GM12878 (cell line): Measurements from ENCODE around the gene RGS12. TPM values are rescaled to one million over a fixed set of nuclear protein-coding genes. Genes with fewer than 3 reads are reported as not detected.

ENCODE experiments used
- ATAC-seq: fragments of 200-7000 bp; cut with Tn5 transposase; 3 replicates; pipeline ENCODE4 v1.9.1; 2020; ENCODE audit warnings: mild to moderate bottlenecking, moderate library complexity
- BruUV-seq: library from RNA; stranded (reverse); fragments of 400-500 nt; replicated peaks from 2 replicates; lab custom pipeline; 2021; lab: Mats Ljungman, UMichigan
- CTCF ChIA-PET: fragments of 300-600 bp; sonication (Branson Sonifier 250); formaldehyde crosslinking; extraction: SDS; loops from one replicate; lab custom pipeline; 2021; ENCODE audit warnings: inconsistent platforms; lab: Yijun Ruan, JAX
- POLR2A ChIA-PET: fragments of 350-600 bp; formaldehyde crosslinking; extraction: SDS; loops from one replicate; lab custom pipeline; 2021; ENCODE audit warnings: inconsistent platforms; lab: Charles Lee
- RAD21 ChIA-PET: fragments of 300-600 bp; sonication (Branson Sonifier 250); formaldehyde crosslinking; loops from one replicate; lab custom pipeline; 2023; ENCODE audit warnings: antibody characterized with exemption; ENCODE audit not compliant: unreplicated experiment; lab: Charles Lee
- SMC1A ChIA-PET: fragments of 300-600 bp; sonication (Branson Sonifier 250); formaldehyde crosslinking; loops from one replicate; lab custom pipeline; 2023; ENCODE audit not compliant: unreplicated experiment, uncharacterized antibody; lab: Charles Lee
- DNase-seq: peaks from one replicate; pipeline ENCODE4 v3.0.0-alpha.2; 2011; ENCODE audit warnings: low read depth, low spot score
- FAIRE-seq: peaks from 3 replicates; lab custom pipeline; 2011; peaks lifted over from hg19 to GRCh38; lab: Jason Lieb, UNC
- H2AFZ ChIP-seq: 2 replicates; pipeline ENCODE4 v1.6.0; 2011; ENCODE audit warnings: low read depth, low read length, control low read depth; ENCODE audit not compliant: control insufficient read depth
- H3K27ac ChIP-seq: 2 replicates; pipeline ENCODE4 v1.5.1; 2011; ENCODE audit warnings: control low read depth; ENCODE audit not compliant: control insufficient read depth, insufficient read depth
- H3K27me3 ChIP-seq, 2 experiments: replicated peaks in 1 of 2; 2 replicates each; pipeline versions ENCODE4 v1.6.0 to v1.6.1; 2011; ENCODE audit warnings: low read length in 1 of 2; ENCODE audit not compliant: control insufficient read depth in 2 of 2, insufficient read depth in 2 of 2
- H3K36me3 ChIP-seq, 2 experiments: 2 replicates each; pipeline ENCODE4 v1.5.1; 2011; ENCODE audit warnings: low read length in 1 of 2; ENCODE audit not compliant: control insufficient read depth in 2 of 2, insufficient read depth in 2 of 2
- H3K4me1 ChIP-seq: 2 replicates; pipeline ENCODE4 v1.6.1; 2011; ENCODE audit warnings: mild to moderate bottlenecking, low read length, moderate library complexity, mixed read lengths; ENCODE audit not compliant: control insufficient read depth, insufficient read depth
- H3K4me2 ChIP-seq: 2 replicates; pipeline ENCODE4 v1.6.0; 2011; ENCODE audit warnings: control low read depth; ENCODE audit not compliant: control insufficient read depth, insufficient read depth
- H3K4me3 ChIP-seq: fragments of 200-600 bp; sonication (generic); 2 replicates; pipeline ENCODE4 v1.5.1; 2016
- H3K79me2 ChIP-seq: 2 replicates; pipeline ENCODE4 v1.6.0; 2011; ENCODE audit warnings: low read length; ENCODE audit not compliant: control insufficient read depth, insufficient read depth
- H3K9ac ChIP-seq: 2 replicates; pipeline ENCODE4 v1.8.0; 2011; ENCODE audit warnings: low read length, control low read depth, mixed read lengths; ENCODE audit not compliant: control insufficient read depth, insufficient read depth
- H3K9me3 ChIP-seq: replicated peaks from 3 replicates; pipeline ENCODE4 v1.5.1; 2011; ENCODE audit warnings: mild to moderate bottlenecking, low read length; ENCODE audit not compliant: control insufficient read depth, insufficient read depth
- H4K20me1 ChIP-seq: 2 replicates; pipeline ENCODE4 v1.6.0; 2011; ENCODE audit not compliant: control insufficient read depth, insufficient read depth
- GABPA ChIP-seq: IDR thresholded peaks from 2 replicates; pipeline ENCODE4 v1.6.1; 2014; ENCODE audit warnings: antibody characterized with exemption, low read depth, mild to moderate bottlenecking, inconsistent platforms
- MYB ChIP-seq: fragments of 150-350 bp; IDR thresholded peaks from 2 replicates; pipeline ENCODE4 v1.6.1; 2014; ENCODE audit warnings: mild to moderate bottlenecking, low read depth, low read length, borderline replicate concordance
- RAD51 ChIP-seq: fragments of 450-650 bp; IDR thresholded peaks from 2 replicates; pipeline ENCODE4 v1.6.1; 2016; ENCODE audit warnings: moderate library complexity, mild to moderate bottlenecking, inconsistent platforms
- RFX5 ChIP-seq: IDR thresholded peaks from 2 replicates; pipeline ENCODE4 v1.6.1; 2011; ENCODE audit warnings: low read depth, low read length, improper control_type of control experiment
- TAF1 ChIP-seq: IDR thresholded peaks from 2 replicates; pipeline ENCODE4 v1.6.1; 2011; ENCODE audit warnings: mild to moderate bottlenecking, low read depth, low read length, borderline replicate concordance
- ZNF274 ChIP-seq: IDR thresholded peaks from one replicate; pipeline ENCODE4 v1.8.0; 2011; ENCODE audit not compliant: insufficient read length, insufficient read depth
- WGBS: methylation state at CpG from one replicate; pipeline ENCODE4 v1.1.6; 2016; ENCODE audit warnings: low lambda C conversion rate; ENCODE audit not compliant: insufficient replicate concordance, insufficient coverage; ENCODE audit errors: missing lambda C conversion rate; 5-methylcytosine and 5-hydroxymethylcytosine counted together
- in situ Hi-C: fragments of 300-500 bp; cut with MboI; formaldehyde crosslinking; loops from 9 replicates; pipeline ENCODE4 v1.14.3; 2018; ENCODE audit warnings: mixed read lengths
- intact Hi-C: fragments of 100-400 bp; cut with micrococcal nuclease; formaldehyde crosslinking; loops from one replicate; pipeline ENCODE4 v1.14.2; 2022; ENCODE audit not compliant: unreplicated experiment
- polyA plus RNA-seq, 11 experiments: library from polyadenylated mRNA; depleted of rRNA in 4 of 11; unstranded in 6 of 11; stranded (reverse) in 5 of 11; fragments of >200 nt; fragmentation: Nextera tagmentation in 4 of 11; fragmentation: Illumina TruSeq in 1 of 11; extraction: Ambion mirVana in 4 of 11; extraction: Trizol in 1 of 11; gene quantifications; 1 replicate in 1 of 11; 2 replicates in 10 of 11; pipeline versions ENCODE4 v1.2.1 to v1.2.3, GENCODE V29; 2011 to 2016; ENCODE audit warnings: inconsistent platforms in 2 of 11, missing spikeins in 2 of 11, low read depth in 1 of 11
- total RNA-seq, 4 experiments: library from RNA; depleted of rRNA in 3 of 4; stranded (reverse); fragments of >200 nt in 3 of 4; fragmentation: Illumina TruSeq in 1 of 4; extraction: Trizol in 1 of 4; gene quantifications; 2 replicates each; pipeline versions ENCODE4 v1.2.1 to v1.2.3, GENCODE V29; 2013 to 2021
- TF ChIP-seq, protein P1 (sequence below): fragments of 450-650 bp; IDR thresholded peaks from 2 replicates; pipeline ENCODE4 v1.6.1; 2017; ENCODE audit warnings: low read depth, mild to moderate bottlenecking, moderate library complexity
- TF ChIP-seq, protein P2 (sequence below): fragments of 450-650 bp; conservative IDR thresholded peaks from 2 replicates; pipeline ENCODE4 v1.6.1; 2017; ENCODE audit warnings: mild to moderate bottlenecking, moderate library complexity

RGS12 gene
- total and polyA plus RNA-seq, 10 of the 15 experiments (the other 5 are each of a cell fraction or from before 2014, with no cell fraction given), result 0.02 to 2.2 (median 0.73) TPM

DNA sequence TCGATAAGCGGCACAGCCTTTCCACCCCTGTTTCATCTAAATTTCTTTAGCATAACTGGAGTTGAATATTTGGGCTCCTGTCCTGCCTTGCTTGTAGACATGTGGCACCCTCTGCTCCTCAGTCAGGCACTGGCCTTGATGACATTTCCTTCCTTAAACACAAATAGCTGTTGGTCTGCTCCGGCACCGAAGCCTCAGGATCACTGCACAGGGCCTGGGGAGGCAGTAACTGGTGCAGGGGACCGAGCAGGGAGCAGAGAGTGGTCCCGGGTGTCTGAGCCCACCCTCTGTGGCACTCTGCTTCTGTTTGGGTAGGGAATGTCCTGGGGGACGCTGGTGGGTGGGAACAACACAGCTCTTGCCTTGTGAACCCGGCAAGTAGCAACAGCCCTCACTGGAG, 13.6 kb downstream of the RGS12 start (continued):
- TF ChIP-seq, protein P1, sequence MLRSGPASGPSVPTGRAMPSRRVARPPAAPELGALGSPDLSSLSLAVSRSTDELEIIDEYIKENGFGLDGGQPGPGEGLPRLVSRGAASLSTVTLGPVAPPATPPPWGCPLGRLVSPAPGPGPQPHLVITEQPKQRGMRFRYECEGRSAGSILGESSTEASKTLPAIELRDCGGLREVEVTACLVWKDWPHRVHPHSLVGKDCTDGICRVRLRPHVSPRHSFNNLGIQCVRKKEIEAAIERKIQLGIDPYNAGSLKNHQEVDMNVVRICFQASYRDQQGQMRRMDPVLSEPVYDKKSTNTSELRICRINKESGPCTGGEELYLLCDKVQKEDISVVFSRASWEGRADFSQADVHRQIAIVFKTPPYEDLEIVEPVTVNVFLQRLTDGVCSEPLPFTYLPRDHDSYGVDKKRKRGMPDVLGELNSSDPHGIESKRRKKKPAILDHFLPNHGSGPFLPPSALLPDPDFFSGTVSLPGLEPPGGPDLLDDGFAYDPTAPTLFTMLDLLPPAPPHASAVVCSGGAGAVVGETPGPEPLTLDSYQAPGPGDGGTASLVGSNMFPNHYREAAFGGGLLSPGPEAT, result no peak
- no peak for TF ChIP-seq MYB

DNA sequence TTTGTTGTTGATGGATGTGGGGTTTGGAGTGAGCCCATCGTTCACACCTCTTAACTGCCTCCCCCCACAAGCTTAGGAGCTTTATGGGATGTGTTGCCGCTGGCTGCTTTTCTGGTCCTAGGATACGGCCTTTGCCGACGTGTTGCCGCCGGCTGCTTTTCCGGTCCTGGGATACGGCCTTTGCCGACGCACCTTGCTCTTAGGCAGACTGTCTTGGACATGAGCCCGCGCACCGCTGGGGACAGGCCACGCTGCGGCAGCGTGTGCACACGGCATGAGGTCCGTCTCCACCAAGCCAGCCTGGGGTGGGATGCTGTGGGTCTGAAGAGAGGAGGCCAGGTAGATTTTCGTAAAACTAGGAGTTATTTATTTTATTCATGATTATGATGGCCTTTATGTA, 14.2 kb downstream of the RGS12 start:
- Histone ChIP-seq H4K20me1 (no peaks in the 10 kb centered on the region), H3K9me3 (no peaks in the 10 kb centered on the region), H3K4me3 (no peak overlapping the region), H3K4me1 (peaks cover 11% of the 10 kb centered on the region), H3K27ac (no peak overlapping the region), H3K36me3 (no peaks in the 10 kb centered on the region), H3K27me3 (no peaks in the 10 kb centered on the region), H3K4me2 (no peak overlapping the region), H2AFZ (no peak overlapping the region), H3K9ac (no peak overlapping the region), H3K79me2 (no peaks in the 10 kb centered on the region)
- ATAC-seq (no peak), DNase-seq (no peak), FAIRE-seq (no peak)
- ChIA-PET SMC1A (interaction anchor here (1.2 kb wide), 1 partner anchor 18 kb away, joined by 3 read pairs; no protein-coding TSS in a partner anchor), CTCF (no interaction called here), RAD21 (no interaction called here), POLR2A (no interaction called here)
- BruUV-seq, result no TSS peak
- no peak for TF ChIP-seq TAF1
- TF ChIP-seq ZNF274, result no peak
- TF ChIP-seq GABPA, result no peak
- no peak for TF ChIP-seq RAD51
- TF ChIP-seq RFX5, result no peak
- TF ChIP-seq, protein P2, sequence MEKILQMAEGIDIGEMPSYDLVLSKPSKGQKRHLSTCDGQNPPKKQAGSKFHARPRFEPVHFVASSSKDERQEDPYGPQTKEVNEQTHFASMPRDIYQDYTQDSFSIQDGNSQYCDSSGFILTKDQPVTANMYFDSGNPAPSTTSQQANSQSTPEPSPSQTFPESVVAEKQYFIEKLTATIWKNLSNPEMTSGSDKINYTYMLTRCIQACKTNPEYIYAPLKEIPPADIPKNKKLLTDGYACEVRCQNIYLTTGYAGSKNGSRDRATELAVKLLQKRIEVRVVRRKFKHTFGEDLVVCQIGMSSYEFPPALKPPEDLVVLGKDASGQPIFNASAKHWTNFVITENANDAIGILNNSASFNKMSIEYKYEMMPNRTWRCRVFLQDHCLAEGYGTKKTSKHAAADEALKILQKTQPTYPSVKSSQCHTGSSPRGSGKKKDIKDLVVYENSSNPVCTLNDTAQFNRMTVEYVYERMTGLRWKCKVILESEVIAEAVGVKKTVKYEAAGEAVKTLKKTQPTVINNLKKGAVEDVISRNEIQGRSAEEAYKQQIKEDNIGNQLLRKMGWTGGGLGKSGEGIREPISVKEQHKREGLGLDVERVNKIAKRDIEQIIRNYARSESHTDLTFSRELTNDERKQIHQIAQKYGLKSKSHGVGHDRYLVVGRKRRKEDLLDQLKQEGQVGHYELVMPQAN, result no peak
- in situ Hi-C loops (no loop called here), intact Hi-C loops (no loop called here)
- 81% methylated on average over 20 of the region's 20 CpGs for WGBS
